ENCODE results near the gene TET3.

The TET3 gene

GRCh38 chr2:73987109-73987947 lies 2.6 kb downstream of the TET3 start:
- DNase-seq (ENCODE audit: low read depth) = no peak

GRCh38 chr2:73987948-73988700 lies 3.4 kb downstream of the TET3 start:
- no peak for DNase-seq (ENCODE audit: low read depth)

GRCh38 chr2:73989972-73990371 lies 5.3 kb downstream of the TET3 start:
- no peak for DNase-seq (ENCODE audit: low read depth)

GRCh38 chr2:73990531-73990930 lies 5.8 kb downstream of the TET3 start:
- no peak for DNase-seq (ENCODE audit: low read depth)

GRCh38 chr2:73992036-73992435 lies 7.3 kb downstream of the TET3 start:
- DNase-seq (ENCODE audit: low read depth) = no peak

GRCh38 chr2:73993376-73993775 lies 8.7 kb downstream of the TET3 start:
- DNase-seq (ENCODE audit: low read depth) = no peak

GRCh38 chr2:73993778-73994177 lies 9.1 kb downstream of the TET3 start:
- DNase-seq (ENCODE audit: low read depth) = no peak

- no peak for DNase-seq (ENCODE audit: low read depth)
These were observed 9.6 kb downstream of the TET3 start for GRCh38 chr2:73994178-73994831.

- DNase-seq (ENCODE audit: low read depth) = no peak
These were observed 11.1 kb downstream of the TET3 start for GRCh38 chr2:73995810-73996209.

- no peak for DNase-seq (ENCODE audit: low read depth)
These were observed 13.1 kb downstream of the TET3 start for GRCh38 chr2:73997813-73998212.

GRCh38 chr2:73998451-73998850 lies 13.7 kb downstream of the TET3 start:
- DNase-seq (ENCODE audit: low read depth) = no peak

GRCh38 chr2:73998933-73999332 lies 14.2 kb downstream of the TET3 start:
- no peak for DNase-seq (ENCODE audit: low read depth)

GRCh38 chr2:73999881-74000597 lies 15.3 kb downstream of the TET3 start:
- no peak for DNase-seq (ENCODE audit: low read depth)

GRCh38 chr2:74000666-74001065 lies 16.0 kb downstream of the TET3 start:
- DNase-seq (ENCODE audit: low read depth) = no peak

- no peak for DNase-seq (ENCODE audit: low read depth)
These were observed 16.4 kb downstream of the TET3 start for GRCh38 chr2:74001121-74001520.

GRCh38 chr2:74001781-74002504 lies 17.2 kb downstream of the TET3 start:
- DNase-seq (ENCODE audit: low read depth) = no peak

- peak; percentile 63 for DNase-seq (ENCODE audit: low read depth)
These were observed 18.1 kb downstream of the TET3 start for GRCh38 chr2:74002505-74003421.

- DNase-seq (ENCODE audit: low read depth) = no peak
These were observed 18.9 kb downstream of the TET3 start for GRCh38 chr2:74003494-74004211.

All from stimulated activated CD8-positive, alpha-beta memory T cell treated with anti-CD3 and anti-CD28 coated beads, Interleukin-12 subunit alpha, Interleukin-12 subunit beta, amount 100 ng/mL, for 1 hour (primary cell).